HCEC 1CT (cell line): ENCODE data around the gene DES.
A peak's percentile ranks its signal among the peaks of the same experiment; 100 is the strongest.
"Not testable (repeated sequence)": the region's sequence is repeated elsewhere in the genome, so short reads cannot be mapped to it uniquely, and the experiment has no call there.

Experiments used
- DNase-seq: peaks from one replicate; pipeline ENCODE4 v3.0.0-alpha.2; 2017

The DES gene

DNA sequence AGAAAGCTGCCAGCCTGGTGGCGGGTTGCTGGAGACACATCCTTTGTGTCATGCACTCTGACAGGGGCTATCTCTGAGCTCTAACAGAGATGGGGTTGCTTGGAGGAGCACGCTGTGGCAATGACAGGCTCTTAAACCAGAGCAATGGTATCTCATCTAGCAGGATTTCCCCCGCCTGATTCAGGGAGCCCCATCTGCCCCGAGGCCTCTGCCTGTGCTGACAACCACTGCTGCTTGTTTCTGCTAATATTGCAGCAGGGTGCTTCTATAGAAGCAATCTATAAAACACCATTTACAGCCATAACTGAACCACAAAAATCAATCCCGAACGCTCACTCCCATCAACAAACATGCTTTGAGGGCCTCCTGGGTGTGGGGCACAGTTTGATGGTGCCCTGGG, 17.6 kb upstream of the DES start:
- no peak for DNase-seq

- no peak for DNase-seq
These were observed 16.6 kb upstream of the DES start for GRCh38 chr2:219401606-219402005.

GRCh38 chr2:219402665-219403515, 15.3 kb upstream of the DES start:
- peak; percentile 85 for DNase-seq

GRCh38 chr2:219403861-219404260, 14.3 kb upstream of the DES start:
- DNase-seq, result no peak

DNA sequence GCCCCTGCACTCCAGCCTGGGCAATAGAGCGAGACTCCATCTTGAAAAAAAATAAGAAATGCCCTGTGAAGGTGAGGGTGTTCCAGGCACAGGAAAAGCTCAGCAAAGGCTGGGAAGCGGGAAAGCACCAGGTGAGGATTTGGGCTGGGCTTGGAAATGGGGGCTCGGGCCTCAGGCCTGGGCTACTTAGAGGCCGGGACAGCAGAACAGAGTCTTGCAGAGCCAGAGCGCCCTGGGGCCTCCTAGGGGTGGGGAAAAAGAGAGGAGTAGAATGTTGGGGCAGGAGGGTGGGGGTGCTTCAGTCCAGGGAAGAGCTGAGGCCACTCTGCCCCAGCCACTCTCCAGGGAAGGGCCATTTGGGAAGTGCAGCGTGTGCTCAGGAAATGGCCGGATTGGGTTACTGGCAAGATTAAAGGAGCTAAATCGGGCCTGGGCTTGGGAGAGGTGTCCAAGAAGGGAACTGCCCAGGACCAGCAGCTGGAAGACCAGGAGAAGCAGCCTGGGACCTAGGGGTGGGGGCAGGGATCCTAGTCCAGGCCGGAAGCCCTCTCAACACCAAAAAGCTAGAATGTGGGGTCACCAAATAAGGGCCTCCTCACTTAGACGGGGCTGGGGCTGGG, 13.8 kb upstream of the DES start:
- no peak for DNase-seq

- DNase-seq, result no peak
These were observed 13.2 kb upstream of the DES start for GRCh38 chr2:219404954-219405353.

GRCh38 chr2:219405451-219405850, 12.7 kb upstream of the DES start:
- no peak for DNase-seq

GRCh38 chr2:219405958-219406860, 12.0 kb upstream of the DES start:
- DNase-seq, result no peak

DNA sequence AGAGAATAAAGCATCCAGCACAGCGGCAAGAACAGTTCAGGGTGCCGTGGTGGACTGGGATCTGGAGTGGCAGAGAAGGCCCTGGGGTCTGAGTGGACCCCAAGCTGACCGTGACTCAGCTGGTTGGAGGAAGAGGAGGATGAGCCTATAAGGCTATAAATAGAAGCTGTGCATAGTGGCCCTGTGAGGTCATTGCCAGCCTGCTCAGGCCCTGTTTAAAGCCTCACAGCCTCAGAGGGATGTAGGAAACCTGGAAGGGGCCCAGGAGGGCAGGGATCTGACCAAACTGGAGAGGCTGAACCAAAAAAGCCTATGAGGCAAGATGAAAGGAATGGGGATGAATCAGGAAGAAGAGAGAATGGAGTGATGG, 11.3 kb upstream of the DES start:
- peak; percentile 95 for DNase-seq

- not testable (repeated sequence) for DNase-seq
These were observed 10.8 kb upstream of the DES start for GRCh38 chr2:219407343-219407742.

GRCh38 chr2:219408204-219408603, 10.0 kb upstream of the DES start:
- DNase-seq, result no peak

DNA sequence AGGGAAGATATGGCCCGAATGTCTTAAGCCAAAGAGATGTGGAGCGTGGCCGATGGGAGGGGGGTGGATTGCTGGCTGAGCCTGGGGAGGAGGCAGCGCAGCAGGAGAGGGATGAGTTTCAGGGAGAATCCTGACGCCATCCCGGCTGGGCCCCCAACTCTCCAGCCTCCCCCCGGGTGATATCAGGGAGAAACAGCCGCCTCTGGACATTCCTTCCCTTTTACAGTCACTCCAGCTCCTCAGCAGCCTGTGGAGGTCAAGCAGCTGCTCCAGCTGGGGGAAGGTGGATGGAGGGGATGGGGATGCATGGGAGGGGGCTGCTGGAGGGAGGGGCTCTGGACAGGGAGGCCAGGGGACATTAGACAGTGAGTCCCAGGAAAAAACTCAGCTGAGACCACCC, 9.5 kb upstream of the DES start:
- no peak for DNase-seq

DNA sequence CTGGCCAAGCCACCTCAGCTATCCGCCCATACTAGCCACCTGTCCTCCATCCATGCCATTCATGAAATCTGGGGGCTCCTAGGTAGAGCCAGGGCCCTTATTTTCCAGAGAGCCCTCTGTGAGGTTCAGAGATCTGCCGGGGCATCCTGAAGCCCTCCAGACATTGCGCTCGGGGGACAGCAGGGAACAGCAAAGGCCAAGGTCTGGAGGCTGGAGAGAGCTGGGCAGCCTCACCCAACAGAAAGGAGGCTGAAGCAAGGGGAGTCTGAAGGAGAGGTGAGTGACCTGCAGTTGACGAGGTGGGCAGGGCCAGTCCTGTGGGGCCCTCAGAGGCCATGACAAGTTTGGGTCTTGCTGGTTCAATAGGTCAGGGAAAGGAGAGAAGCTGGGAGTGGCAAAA, 8.6 kb upstream of the DES start:
- DNase-seq, result no peak

DNA sequence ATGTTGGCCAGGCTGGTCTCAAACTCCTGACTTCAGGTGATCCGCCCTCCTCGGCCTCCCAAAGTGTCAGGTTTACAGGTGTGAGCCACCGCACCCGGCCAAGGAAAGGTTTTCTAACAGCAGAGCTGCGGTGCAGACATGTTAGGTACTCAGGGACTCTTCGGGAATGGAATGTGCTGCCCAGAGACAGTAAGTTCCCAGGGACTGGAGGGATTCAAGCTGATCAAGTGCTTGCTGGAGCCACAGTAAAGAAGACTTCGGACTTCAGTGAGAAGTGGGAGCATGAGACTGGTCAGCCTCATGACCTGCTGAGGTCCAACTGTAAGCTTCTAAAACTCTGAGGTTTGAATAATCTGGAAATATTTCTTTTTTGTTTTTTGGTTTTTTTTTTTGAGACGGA, 7.8 kb upstream of the DES start:
- DNase-seq, result no peak

GRCh38 chr2:219414857-219415256, 3.3 kb upstream of the DES start:
- DNase-seq, result no peak

GRCh38 chr2:219415580-219416234, 2.5 kb upstream of the DES start:
- no peak for DNase-seq

GRCh38 chr2:219416235-219416602, 2.0 kb upstream of the DES start:
- DNase-seq, result no peak

DNA sequence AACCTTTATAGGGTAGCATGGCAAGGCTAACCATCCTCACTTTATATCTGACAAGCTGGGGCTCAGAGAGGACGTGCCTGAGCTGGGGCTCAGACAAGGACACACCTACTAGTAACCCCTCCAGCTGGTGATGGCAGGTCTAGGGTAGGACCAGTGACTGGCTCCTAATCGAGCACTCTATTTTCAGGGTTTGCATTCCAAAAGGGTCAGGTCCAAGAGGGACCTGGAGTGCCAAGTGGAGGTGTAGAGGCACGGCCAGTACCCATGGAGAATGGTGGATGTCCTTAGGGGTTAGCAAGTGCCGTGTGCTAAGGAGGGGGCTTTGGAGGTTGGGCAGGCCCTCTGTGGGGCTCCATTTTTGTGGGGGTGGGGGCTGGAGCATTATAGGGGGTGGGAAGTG, 1.2 kb upstream of the DES start:
- DNase-seq, result no peak

- DNase-seq, result no peak
These were observed 803 bp upstream of the DES start for GRCh38 chr2:219417374-219417773.

DNA sequence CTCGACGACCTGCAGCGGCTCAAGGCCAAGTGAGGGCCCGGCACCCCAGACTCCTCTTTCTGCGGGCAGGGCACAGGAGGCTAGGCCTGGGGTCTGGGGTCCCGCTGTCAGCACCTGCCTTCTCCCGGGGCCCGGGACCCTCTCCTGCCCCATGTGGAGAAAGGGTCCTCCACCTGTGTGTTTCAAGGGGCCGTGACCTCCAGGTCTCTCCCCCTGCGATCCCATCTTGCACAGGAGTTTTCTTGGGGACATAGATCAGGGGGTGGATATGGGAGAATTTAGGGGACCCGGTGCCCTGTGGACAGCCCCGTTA, 791 bp downstream of the DES start:
- no peak for DNase-seq

GRCh38 chr2:219419331-219420197, 1.4 kb downstream of the DES start:
- no peak for DNase-seq

GRCh38 chr2:219420687-219421086, 2.5 kb downstream of the DES start:
- DNase-seq, result no peak
